ENCODE results near the gene ADAMTS13.
"Not testable (repeated sequence)": the region's sequence is repeated elsewhere in the genome, so short reads cannot be mapped to it uniquely, and the experiment has no call there.

ADAMTS13 gene

DNA sequence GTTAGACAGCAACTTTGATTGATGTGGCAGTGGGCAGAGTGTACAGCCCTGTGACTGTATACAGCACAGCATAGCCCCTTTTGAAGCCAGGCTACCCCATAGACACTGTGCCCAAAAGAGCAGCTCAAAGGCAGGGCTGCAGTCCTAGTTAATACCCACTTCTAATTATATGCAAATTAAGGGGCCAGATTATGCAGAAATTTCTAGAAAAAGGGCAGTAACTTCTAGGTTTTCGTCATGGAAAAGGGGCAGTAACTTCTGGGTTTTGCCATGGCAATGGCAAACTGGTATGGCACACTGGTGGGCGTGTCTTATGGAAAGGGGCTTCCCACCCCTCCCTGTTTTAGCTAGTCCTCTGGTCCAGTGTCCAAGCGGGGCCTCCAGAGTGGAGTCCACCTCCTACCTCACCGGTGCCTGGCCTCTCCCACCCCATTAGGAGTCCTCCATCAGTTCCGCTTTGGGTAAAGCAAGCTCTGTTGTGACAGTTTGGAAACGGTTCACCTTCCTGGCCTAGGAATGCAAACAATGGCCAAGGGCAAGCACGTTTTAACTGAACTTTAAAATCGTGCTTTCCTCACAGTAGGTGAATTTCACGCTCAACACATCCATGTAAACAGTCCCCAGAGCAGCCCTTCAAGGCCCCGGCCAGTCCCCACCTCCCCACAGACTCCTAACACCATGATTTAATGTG, 5.6 kb downstream of the ADAMTS13 start:
- no peak for DNase-seq

DNA sequence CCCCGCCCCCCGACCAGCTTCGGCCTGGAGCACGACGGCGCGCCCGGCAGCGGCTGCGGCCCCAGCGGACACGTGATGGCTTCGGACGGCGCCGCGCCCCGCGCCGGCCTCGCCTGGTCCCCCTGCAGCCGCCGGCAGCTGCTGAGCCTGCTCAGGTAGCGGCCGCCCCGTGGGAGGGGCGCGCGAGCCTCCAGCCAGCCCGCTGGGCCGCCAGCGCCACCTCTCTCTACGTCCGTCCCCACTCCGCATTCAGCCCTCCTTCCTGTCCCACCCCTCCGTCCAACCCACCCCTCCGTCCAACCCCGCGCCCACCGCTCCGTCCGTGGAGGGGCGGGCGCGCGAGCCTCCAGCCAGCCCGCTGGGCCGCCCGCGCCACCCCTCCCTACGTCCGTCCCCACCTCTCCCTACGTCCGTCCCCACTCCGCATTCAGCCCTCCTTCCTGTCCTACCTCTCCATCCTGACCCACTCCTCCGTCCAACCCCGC, 6.5 kb downstream of the ADAMTS13 start:
- no peak for DNase-seq

DNA sequence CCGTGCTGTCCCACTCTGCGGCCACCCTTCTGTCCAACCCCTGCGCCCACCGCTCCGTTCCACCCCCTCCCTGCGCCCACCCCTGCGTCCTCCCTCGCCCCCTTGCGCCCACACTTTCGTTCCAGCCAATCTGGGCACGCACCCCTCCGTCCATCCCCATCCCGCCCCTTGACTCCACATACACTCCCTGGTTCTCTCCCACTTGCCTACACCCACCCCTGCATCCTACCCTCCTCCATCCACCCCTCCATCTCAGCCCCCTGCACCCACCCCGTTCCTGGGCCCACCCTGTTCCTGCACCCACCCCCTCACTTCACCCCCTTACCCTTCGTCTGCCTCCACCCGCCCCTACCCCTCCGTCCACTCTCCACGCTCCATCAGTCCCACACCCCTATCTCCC, 7.0 kb downstream of the ADAMTS13 start:
- DNase-seq: no peak

DNA sequence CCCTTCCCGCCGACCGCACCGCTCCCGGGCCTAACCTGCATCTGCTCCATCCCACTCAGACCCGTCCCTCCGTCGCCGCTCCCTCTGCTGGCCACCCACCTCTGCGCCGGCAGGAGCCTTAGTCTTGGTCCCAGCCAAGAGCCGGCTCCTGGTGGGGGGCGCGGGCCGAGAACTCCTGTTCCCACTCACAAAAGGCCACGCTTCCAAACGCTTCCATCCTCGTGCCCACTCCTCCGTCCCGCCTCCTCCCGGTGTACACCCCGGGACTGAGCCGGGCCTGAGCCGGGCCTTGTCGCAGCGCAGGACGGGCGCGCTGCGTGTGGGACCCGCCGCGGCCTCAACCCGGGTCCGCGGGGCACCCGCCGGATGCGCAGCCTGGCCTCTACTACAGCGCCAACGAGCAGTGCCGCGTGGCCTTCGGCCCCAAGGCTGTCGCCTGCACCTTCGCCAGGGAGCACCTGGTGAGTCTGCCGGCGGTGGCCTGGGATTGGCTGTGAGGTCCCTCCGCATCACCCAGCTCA, 7.5 kb downstream of the ADAMTS13 start:
- DNase-seq: no peak

DNA sequence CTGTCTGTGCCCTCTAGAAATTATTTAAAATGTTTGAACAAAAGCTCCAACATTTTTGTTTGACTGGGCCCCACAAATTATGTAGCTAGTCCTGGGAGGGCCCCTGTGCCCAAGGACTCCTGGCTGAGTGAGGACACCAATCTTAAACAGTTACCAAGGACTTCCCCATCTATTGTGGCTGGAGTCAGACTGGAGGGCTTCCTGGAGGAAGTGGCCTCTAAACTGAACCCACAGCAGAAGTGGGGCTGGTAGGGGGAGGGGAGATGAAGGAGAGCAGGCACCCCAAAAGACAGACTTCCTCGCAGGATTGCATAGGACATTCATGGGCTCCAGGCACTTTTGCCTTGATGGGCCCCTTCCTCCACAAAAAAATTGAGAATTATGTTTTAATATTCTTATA, 8.1 kb downstream of the ADAMTS13 start:
- DNase-seq: no peak

DNA sequence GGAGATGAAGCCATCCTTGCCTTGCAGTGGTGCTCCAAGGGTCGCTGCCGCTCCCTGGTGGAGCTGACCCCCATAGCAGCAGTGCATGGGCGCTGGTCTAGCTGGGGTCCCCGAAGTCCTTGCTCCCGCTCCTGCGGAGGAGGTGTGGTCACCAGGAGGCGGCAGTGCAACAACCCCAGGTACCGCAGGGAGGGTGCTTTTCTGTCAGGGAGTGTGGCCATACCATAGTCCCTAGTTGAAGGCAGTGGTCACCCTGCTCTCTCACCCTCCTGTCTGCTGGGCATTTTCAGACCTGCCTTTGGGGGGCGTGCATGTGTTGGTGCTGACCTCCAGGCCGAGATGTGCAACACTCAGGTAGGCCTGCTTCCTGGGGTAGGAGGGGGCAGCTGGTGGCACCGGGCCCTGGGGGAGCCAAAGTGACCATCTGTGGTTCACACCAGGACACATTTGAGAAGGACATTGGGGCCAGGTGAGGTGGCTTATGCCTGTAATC, 11.2 kb downstream of the ADAMTS13 start:
- no peak for DNase-seq

DNA sequence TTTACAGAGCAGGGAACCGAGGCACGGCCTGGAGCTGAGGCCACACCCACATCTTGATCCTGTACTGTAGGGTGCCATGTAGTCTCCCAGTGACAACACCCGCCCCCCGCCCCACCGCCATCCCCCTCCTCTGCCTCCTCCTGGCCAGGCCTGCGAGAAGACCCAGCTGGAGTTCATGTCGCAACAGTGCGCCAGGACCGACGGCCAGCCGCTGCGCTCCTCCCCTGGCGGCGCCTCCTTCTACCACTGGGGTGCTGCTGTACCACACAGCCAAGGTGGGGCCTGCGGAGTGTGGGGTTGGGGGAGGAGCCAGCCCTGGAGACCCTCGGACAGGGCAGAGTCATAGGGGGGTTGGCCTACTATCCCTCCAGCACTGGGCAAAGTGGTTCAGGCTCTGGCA, 14.5 kb downstream of the ADAMTS13 start:
- no peak for DNase-seq

DNA sequence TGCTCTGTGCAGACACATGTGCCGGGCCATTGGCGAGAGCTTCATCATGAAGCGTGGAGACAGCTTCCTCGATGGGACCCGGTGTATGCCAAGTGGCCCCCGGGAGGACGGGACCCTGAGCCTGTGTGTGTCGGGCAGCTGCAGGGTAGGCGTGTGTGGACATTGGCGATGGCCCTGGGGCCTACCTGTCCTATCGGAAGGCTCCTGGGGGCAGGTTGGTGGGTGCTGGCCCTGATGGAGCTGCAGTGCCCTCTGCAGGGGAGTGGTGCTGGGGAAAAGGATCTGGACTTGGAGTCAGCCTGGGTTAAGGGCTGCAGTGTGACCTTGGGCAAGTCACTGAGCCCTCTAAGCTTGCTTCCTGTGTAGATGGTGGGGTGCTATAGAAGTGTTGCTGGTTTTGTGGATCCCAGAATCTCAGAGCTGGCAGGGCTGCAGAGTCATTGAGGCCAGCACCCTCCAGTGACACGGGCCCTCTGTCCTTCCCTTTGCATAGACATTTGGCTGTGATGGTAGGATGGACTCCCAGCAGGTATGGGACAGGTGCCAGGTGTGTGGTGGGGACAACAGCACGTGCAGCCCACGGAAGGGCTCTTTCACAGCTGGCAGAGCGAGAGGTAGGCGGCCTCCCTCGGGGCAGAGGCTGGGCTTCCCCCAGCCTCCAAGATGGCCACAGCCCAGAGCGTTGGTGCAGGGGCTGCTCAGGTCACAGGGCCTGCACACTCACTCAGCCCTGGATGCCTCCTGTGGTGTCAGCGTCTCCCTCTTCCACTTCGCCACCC, 15.8 kb downstream of the ADAMTS13 start:
- DNase-seq: no peak

DNA sequence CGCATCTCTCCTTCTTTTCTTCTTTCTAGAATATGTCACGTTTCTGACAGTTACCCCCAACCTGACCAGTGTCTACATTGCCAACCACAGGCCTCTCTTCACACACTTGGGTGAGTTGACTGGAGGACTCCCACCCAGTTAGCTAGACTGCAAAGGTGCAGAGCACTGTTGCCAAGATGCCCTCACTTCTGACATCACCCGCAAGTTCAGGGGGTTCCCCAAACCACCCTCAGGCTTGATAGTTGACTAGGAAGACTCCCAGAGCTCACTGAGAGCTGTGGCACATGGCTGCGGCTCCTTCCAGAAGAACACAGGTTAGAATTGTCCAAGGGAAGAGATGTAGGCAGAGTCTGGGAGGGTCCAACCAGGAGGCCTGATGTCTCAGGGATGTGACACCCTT, 17.2 kb downstream of the ADAMTS13 start:
- DNase-seq: no peak

DNA sequence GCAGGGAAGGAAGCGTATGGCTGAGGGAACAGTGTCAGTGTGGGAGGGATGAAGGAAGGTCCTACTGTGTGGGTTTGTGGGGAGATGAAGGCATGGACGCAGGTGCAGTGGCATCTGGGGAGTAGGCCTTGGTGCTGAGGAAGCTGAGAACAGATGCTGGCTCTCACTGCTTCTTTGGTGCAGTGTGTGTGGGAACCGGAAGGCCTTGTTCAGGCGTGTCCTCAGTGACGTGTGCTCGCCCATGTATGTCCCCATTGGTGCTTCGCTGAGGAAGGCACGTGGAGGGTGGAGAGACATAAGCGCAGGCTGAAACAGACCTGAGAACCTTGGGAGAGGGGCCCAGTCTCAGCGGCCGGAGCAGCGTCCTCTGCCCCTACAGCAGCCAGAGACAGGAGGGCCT, 18.7 kb downstream of the ADAMTS13 start:
- DNase-seq: no peak

DNA sequence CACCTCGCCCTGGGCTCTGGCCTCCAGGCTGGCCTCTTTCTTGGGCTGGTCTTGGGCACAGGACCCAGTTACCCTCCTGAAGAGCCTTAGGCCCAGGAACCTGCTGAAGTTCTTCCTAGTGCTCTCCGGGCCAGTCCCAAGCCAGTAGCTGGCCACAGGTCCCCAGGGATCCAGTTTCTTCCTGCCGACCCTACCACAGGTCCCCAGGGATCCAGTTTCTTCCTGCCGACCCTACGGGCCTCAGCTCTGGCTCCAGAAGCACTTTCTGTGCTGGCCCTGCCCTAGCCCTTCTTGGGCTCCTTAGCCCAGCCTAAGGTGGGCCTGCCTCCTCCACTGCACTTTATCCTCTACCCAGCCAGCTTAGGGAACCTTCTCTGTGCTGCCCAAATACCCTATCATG, 19.4 kb downstream of the ADAMTS13 start:
- no peak for DNase-seq

DNA sequence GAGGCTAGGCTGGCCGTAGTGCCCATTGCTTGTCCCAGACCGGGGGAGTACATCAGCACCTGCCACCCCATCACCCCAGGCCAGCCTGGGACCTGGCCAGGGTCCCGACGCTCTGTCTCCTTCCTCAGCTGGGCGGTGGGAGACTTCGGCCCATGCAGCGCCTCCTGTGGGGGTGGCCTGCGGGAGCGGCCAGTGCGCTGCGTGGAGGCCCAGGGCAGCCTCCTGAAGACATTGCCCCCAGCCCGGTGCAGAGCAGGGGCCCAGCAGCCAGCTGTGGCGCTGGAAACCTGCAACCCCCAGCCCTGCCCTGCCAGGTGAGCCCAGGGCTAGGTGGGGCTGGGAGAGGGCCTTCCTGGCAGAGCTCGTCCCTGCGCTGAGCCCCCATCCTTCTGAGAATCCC, 21.1 kb downstream of the ADAMTS13 start:
- no peak for DNase-seq

DNA sequence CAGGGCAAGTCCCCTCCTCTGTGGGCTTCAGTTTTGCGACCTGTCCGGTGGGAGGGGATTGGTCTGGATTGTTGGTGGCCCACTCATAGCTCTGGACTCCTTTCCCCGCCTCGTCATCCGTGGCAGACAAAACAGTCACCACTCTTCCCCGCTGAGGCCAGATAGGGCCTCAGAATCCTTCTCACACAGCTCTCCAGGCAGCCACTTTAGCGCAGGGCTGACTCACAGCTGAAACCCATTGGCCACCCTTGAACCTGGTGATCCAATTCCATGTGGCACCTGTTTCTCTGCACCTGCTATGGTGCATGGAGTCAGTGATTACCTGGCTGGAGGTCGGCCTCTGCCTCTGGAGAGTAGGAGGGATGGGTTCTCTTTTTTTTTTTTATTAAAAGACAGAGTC, 21.8 kb downstream of the ADAMTS13 start:
- DNase-seq: no peak

DNA sequence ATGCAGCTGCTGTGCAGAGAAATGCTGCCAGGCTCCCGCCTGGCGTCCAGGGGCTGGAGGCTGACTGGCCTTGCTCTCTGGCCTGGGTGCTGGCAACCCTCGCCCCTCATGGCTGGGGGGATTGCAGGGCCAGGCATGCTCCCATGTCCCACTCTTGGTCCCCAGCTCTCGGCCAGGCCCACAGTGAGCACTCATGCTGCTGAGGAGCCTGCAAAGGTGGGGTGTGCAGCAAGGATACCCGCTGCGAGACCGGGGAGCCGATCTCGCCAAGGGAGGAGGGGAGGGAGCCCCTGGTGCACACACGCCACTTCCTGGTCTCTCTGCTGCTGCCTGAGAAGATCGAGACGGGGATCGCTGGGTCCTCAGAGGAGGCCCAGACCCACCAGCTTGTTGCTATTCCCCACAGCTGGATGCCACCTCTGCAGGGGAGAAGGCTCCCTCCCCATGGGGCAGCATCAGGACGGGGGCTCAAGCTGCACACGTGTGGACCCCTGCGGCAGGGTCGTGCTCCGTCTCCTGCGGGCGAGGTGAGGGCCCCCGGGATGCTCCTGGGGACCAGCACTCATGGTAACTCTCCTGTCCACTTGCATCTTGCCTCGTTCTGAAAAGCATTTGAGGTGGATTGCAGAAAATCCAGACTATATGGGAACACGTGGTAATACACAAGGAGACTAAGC, 23.3 kb downstream of the ADAMTS13 start:
- no peak for DNase-seq

DNA sequence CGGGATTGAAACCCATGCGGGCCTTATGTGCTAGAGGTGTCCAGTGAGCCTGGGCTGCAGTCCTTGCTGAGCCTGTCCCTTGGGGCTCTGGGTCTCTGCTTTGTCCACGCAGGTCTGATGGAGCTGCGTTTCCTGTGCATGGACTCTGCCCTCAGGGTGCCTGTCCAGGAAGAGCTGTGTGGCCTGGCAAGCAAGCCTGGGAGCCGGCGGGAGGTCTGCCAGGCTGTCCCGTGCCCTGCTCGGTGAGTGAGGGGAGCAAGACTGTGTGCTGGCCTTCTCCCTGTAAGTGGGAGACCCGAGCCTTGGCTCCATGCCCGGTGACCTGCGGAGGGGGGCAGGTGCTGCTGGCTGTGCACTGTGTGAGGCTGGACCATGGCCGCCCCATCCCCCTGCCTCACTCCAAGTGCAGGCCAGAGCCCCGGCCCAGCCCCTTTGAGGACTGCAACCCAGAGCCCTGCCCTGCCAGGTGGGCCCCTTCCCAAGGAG, 26.4 kb downstream of the ADAMTS13 start:
- DNase-seq: no peak

DNA sequence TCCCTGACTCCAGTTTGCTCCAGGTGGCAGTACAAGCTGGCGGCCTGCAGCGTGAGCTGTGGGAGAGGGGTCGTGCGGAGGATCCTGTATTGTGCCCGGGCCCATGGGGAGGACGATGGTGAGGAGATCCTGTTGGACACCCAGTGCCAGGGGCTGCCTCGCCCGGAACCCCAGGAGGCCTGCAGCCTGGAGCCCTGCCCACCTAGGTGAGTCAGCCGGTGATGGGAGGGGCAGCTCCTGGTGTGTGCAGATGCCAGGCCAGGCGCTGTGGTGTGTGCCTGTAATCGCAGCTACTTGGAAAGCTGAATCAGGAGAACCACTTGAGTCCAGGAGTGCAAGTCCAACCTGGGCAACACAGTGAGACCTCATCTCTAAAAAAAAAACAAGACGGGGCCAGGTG, 27.6 kb downstream of the ADAMTS13 start:
- DNase-seq: no peak

DNA sequence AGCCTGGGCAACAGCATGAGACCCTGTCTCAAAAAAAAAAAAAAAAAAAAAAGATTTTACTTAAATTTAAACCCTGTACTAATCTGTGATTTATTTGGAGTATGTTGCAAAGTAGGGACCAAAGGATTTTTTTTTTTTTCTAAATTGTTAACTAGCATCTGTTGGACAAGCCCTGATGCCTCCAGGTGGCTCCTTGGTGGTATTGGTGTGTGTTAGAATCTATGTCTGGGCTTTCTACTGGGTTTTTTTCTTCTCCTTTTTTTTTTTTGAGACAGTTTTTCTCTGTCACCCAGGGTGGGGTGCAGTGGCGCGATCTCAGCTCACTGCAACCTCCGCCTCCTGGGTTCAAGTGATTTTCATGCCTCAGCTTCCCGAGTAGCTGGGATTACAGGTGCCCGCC, 29.7 kb downstream of the ADAMTS13 start:
- not testable (repeated sequence) for DNase-seq

DNA sequence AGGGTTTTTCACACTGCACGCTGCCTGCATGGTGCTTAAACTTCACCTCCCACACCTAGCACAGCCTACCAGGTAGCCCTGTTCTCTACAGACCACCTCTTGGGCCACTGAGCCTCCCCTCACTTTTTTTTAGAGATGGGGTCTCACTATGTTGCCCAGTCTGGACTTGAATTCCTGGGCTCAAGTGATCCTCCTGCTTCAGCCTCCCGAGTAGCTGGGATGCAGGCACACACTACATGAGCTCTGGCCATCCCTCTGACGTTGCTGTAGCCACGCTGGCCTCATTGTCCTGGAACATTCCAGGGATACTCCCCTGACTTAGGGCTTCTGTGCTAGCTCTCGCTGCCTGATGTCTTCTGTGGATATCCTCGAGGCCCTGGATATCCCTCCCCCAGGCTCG, 30.4 kb downstream of the ADAMTS13 start:
- no peak for DNase-seq

DNA sequence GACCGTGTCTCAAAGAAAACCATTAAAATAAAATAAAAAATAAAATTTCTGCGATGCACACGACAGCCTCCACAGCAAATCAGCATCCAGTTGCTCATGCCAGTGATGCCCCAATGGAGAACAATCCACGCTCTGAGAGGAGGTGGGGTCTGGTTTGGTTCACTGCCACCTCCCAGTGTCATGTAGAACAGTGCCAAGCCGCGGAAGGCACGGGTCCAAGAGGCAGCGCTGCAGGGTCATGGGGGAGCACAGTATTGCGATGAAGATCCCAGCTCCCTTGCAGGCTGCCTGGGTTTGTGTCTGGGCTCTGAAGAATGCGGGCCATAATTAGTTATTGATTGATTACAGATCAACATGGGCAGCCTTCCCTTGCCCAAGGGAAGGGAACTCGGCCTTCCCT, 31.5 kb downstream of the ADAMTS13 start:
- DNase-seq: no peak

DNA sequence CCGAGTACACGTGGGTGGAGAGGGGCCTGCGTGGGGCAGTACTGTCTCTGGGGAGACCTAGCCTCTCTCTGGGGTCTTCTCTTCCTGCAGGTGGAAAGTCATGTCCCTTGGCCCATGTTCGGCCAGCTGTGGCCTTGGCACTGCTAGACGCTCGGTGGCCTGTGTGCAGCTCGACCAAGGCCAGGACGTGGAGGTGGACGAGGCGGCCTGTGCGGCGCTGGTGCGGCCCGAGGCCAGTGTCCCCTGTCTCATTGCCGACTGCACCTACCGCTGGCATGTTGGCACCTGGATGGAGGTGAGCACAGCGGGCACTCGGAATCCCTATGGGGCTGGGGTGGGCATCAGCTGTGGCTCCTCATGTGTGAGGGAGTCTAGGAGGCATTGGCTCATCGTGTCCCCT, 32.2 kb downstream of the ADAMTS13 start:
- no peak for DNase-seq

DNA sequence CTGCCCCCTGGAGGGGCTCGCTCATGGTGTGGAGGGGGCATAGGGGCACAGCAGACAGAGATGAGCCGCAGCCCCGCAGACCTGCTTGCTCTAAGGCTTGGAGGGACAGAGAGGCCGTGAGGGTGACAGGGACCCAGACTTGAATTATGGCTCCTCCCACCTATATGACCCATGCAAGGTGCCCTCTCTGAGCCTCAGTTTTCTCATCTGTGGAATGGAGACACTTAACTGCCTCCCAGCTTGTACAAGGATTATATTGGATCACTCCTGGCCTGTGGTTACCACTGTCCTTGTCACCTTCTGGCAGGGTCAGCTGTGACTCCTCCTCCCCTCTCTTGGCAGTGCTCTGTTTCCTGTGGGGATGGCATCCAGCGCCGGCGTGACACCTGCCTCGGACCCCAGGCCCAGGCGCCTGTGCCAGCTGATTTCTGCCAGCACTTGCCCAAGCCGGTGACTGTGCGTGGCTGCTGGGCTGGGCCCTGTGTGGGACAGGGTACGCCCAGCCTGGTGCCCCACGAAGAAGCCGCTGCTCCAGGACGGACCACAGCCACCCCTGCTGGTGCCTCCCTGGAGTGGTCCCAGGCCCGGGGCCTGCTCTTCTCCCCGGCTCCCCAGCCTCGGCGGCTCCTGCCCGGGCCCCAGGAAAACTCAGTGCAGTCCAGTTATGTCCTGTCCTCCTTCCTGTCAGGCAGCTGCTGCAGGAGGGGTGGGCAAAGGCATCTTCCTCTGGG, 32.9 kb downstream of the ADAMTS13 start:
- DNase-seq: no peak

DNA sequence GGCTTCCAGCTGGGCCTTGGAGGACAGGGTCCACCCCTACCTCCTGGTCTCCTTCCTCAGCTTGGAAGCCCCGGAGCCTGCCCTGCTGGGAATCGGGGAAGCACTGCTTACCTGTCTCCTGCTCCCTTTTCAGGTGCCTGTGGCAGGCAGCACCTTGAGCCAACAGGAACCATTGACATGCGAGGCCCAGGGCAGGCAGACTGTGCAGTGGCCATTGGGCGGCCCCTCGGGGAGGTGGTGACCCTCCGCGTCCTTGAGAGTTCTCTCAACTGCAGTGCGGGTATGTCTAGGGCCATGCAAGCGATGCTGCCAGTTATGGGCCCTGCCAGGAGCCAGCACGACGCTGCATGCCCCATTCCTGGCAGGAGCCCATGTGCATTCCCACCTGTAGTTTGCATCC, 33.8 kb downstream of the ADAMTS13 start:
- DNase-seq: no peak

DNA sequence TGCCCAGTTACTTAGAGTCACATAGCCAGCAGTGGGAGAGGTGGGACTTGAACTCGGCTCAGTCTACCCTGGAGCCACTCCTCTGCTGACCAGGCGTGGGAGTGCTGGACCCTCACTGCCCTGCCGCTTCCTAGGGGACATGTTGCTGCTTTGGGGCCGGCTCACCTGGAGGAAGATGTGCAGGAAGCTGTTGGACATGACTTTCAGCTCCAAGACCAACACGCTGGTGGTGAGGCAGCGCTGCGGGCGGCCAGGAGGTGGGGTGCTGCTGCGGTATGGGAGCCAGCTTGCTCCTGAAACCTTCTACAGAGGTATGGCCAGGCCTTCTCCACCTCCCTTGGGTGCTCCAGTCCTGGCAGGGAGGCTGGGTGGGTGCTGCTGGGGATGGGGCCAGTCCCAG, 34.2 kb downstream of the ADAMTS13 start:
- no peak for DNase-seq
